HG02884 (cell line): ENCODE data around the gene GFAP.

ENCODE experiments used
- ATAC-seq: cut with Tn5 transposase; IDR thresholded peaks from one replicate; pipeline ENCODE4 v1.9.1; 2021; ENCODE audit warnings: mild to moderate bottlenecking, moderate library complexity; ENCODE audit not compliant: unreplicated experiment

The GFAP gene

GRCh38 chr17:44903012-44903685 is 12.2 kb downstream of the GFAP start:
- ATAC-seq, result no peak

- no peak for ATAC-seq
Observed at GRCh38 chr17:44902135-44902760, 13.1 kb downstream of the GFAP start.

GRCh38 chr17:44901411-44901921 is 13.8 kb downstream of the GFAP start:
- ATAC-seq, result no peak

GRCh38 chr17:44900894-44901293 is 14.4 kb downstream of the GFAP start:
- no peak for ATAC-seq

GRCh38 chr17:44899074-44899782 is 16.1 kb downstream of the GFAP start, which contains the start of gene EFTUD2:
Gene EFTUD2, minus strand, starts transcription at chr17:44899445. Its CDS starts 4,924 bp downstream, at chr17:44894521.
- ATAC-seq, result peak; percentile 62

- no peak for ATAC-seq
Observed at GRCh38 chr17:44898768-44899073, 16.6 kb downstream of the GFAP start.

- ATAC-seq, result no peak
Observed at GRCh38 chr17:44894642-44895041, 20.7 kb downstream of the GFAP start.

GRCh38 chr17:44892250-44892649 is 23.1 kb downstream of the GFAP start:
- ATAC-seq, result no peak

GRCh38 chr17:44889003-44889402 is 26.3 kb downstream of the GFAP start:
- ATAC-seq, result no peak

GRCh38 chr17:44887971-44888954 is 27.0 kb downstream of the GFAP start:
- ATAC-seq, result no peak

- no peak for ATAC-seq
Observed at GRCh38 chr17:44887016-44887415, 28.3 kb downstream of the GFAP start.

GRCh38 chr17:44884941-44885340 is 30.4 kb downstream of the GFAP start:
- ATAC-seq, result no peak

- ATAC-seq, result no peak
Observed at GRCh38 chr17:44881145-44881544, 34.2 kb downstream of the GFAP start.

GRCh38 chr17:44880062-44880461 is 35.2 kb downstream of the GFAP start:
- ATAC-seq, result no peak

- no peak for ATAC-seq
Observed at GRCh38 chr17:44879376-44879775, 35.9 kb downstream of the GFAP start.

GRCh38 chr17:44878627-44879221 is 36.6 kb downstream of the GFAP start:
- ATAC-seq, result no peak

- ATAC-seq, result no peak
Observed at GRCh38 chr17:44877121-44877520, 38.2 kb downstream of the GFAP start.

- ATAC-seq, result no peak
Observed at GRCh38 chr17:44875761-44876160, 39.5 kb downstream of the GFAP start.

GRCh38 chr17:44872131-44872768 is 43.0 kb downstream of the GFAP start:
- no peak for ATAC-seq

- no peak for ATAC-seq
Observed at GRCh38 chr17:44871556-44871955, 43.7 kb downstream of the GFAP start.
